Stimulated activated CD4-positive, alpha-beta T cell treated with anti-CD3 and anti-CD28 coated beads, Interleukin-1b, Interleukin-23, amount 100 ng/mL, for 48 hours (primary cell): ENCODE results near the gene HTD2.
"Not testable (repeated sequence)": the region's sequence is repeated elsewhere in the genome, so short reads cannot be mapped to it uniquely, and the experiment has no call there.

Experiments
- DNase-seq: peaks from one replicate; pipeline ENCODE4 v3.0.0-alpha.2; 2020

HTD2 gene

DNA sequence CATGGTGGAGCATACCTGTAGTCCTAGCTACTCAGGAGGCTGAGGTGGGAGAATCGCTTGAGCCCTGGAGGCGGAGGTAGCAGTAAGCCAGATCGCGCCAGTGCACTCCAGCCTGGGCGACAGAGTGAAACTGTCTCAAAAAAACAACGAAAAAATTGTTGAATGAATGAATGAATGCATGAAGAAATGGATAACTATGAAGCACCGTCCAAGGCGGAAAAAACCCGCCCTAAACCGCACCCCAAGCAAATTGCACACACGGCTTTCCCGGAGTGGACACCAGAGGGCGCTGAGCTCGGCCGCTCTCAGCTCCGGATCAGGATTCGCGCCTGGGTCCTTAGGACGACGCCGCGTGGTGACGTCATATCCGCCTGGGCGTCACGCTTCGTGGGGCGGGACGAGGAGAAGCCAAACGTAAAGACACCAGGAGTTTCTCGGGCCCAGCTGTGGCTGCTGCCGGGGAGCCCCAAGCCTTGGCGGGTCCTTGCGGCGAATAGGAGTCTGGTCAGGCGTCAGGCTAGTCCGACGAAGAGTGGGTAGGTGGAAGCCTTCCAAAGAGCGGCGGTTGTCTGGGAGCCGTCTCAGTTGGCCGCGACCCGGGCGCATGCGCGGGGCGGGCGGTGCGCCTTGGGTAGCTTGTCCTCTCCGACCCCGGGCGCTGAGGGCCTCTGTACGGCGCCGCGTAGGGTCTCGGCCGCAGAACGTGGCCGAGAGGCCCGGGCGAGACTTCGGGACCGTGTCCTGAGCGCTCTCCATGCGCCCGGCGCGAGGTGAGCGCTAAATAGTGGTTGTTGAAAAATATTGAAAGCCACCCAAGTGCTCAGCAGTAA lies at the start of gene HTD2, which contains the start of gene RPP14:
Gene HTD2, plus strand, starts transcription at position 639 of the 830 bp plus-strand sequence. CDS start 11,094 bp downstream, outside the sequence.
Gene RPP14, plus strand, starts transcription at position 364 of the 830 bp plus-strand sequence. CDS start 4,085 bp downstream, outside the sequence.
- DNase-seq, result peak; percentile 99

DNA sequence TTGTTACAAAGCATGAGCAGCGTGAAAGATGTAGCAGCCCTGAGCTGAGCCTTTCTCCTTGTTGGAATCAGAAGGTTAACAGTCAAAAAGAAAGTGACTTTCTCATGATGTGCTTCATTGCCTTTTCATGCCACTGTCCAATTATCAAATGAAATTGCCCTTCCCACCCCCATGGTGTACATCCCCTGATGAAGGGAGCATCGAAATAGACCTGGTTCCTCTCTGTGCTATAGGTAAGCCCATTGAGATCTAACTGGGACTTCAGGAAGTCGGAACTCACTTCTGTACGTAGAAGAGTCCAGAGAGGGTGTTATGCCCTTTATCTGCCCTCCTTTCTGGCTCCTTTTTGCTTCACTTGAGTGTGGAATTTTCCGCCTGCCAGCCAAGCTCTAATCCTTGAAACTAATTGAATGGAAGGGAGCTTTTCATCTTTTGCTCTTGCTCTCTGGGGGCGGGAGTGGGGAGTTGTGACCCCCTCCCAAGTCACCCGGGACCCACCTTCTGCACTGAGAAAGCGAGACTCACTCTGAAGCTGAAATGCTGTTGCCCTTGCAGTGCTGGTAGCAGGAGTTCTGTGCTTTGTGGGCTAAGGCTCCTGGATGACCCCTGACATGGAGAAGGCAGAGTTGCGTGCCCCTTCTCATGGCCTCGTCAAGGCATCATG lies 47.8 kb upstream of the HTD2 start:
- DNase-seq, result no peak

DNA sequence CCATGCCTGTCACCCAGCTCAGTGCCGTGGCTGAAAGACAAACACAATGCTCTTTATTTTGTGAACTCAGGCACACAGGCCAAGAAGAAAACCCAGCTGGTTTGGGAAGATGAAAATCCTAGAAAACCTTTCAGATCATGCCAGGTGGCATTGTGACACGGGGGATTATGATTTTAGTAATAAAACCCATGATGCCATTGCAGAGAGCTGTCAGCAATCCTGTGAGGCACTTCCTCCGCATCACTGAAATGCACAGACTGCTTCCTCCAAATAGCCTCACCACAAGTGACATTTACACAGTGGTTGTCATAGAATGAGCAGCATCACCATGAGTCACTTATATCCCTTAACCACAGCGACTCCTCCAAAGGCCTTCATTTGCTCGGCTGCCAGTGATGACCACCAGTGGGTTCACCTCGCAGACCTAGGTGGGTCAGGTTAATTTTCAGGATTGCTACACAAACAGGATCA lies 46.0 kb upstream of the HTD2 start:
- peak; percentile 22 for DNase-seq

DNA sequence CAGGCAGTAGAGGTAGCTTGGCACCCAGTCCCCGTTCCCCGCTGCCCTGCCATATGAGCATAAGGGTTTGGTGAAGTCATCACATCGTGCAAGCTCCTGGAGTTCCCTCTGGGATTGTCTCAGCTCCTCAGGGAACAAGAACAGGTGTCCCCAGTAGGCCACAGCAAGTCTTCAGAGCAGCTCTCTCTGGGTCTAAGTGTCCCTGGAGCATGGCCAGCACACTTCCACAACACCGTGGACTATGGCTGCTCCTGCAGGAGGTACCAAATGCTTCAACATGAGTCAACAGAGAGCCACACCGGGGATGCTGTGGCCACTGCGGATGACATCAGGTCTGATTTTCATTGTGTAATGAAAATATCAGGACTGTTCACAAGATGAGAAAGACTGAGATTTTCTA lies 45.6 kb upstream of the HTD2 start:
- no peak for DNase-seq

DNA sequence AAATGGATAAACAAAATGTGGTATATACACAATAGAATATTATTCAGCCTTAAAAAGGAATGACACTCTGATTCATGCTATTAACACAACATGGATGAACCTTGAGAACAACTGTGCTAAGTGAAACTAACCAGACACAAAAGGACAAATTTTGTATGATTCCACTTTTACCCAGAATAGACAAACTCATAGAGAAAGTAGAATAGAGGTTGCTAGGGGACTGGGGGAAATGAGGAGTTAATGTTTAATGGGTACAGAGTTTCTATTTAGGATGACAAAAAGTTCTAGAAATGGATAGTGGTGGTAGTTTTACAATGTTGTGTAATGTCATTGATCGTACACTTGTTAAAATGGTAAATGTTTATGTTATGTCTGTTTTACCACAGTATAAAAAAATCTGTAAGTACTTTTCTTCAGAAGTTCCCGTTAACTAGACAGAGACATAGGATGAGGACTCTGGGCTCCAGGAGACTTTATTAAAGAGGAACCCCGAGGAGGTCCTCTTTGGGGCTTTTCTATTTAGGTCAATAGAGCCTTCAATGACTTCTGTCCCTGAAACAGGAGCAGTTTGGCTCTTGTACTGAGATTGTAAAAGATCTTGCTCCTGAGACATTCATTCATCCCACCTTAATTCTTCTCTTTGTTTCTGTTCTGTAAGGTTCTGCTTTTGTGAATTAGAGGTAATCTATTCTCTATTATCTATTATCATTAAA lies 44.2 kb upstream of the HTD2 start:
- no peak for DNase-seq

DNA sequence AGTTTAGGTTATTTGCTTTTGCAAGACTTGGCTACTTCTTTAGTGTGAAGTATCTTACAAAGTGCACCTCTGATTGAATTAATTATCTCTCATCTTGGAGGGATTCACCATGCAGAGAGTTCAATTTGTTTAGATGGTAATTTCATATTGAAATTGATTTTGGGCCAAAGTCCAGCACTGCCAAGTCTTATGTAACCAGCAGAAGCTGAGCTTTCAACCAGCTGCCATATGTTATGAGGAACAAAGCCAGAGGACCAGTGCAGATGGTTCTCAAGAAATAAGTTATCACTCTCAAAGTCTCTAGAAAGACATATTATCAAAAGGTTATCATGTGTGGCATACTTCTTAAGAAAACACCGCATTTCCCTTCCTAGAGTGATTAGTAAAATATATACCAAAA lies 39.7 kb upstream of the HTD2 start:
- no peak for DNase-seq

DNA sequence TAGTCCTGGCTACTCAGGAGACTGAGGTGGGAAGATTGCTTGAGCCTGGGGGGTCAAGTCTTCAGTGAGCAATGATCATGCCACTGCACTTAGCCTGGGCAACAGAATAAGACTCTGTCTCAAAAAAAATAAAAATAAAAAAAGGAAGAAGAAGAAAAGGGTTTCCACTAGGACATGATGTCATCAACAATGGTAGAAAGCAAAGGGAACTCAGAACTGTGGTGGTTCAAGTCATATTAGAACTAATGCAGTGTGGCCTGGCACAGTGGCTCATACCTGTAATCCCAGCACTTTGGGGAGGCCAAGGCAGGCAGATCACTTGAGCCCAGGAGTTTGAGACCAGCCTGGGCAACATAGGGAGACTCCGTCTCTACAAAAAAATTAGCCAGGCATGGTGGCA lies 38.8 kb upstream of the HTD2 start:
- DNase-seq, result not testable (repeated sequence)

DNA sequence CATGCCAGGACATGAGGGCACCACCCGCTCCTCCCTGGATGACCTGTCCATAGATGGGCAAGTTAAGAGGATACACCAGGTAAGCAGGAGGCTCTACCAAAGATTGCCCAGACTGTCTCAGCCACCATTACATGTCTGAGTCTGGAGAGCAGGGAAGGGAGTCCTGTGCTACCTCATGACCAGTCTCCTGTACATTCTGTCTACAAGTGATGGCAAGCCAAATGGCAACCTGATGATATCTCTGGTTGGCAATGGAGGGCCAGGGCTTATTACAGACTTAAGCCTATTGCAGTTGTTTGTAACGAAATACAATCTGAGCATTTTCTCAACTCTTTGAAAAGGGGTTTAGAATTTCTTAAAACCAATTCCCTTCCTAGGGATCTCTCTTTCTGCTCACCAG lies 37.0 kb upstream of the HTD2 start:
- DNase-seq, result no peak

DNA sequence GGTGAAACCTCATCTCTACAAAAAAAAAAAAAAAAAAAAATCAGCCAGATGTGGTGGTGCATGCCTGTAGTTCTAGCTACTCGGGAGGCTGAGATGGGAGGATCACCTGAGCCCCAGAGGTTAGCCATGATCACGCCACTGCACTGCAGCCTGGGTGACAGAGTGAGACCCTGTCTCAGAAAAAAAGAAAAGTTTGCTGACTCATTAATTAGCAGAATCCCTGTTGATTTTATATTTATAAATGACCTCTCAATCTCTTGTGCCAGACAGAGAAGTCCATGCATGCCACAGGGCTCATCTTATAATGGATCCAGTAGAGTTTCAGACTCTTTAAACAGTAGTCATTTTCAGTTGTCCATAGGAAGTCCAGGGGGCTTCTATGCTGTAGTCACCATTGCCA lies 35.8 kb upstream of the HTD2 start:
- DNase-seq, result no peak

DNA sequence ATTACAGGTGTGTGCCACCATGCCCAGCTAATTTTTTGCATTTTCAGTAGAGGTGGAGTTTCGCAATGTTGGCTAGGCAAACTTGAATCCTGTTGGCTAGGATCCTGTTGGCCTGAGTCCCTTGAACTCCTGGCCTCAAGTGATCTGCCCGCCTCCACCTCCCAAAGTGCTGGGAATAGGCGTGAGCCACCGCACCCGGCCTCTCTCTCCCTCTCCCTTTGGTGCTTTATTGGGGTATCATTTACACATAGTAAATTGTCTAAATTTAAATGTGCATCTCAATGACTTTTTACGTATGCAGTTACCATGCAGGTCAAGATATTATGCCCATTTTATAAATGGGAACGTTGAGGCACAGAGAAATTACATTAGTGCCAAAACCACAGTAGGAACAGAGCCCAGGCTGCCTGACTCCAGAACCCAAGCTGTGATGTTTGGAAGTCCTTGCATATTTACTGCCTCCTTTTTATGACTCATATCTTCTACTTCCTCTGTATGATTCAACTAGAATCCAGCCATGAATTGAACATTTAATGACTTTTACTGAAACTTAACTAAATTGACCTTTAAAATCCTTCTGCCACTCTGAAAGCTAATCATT lies 34.3 kb upstream of the HTD2 start:
- no peak for DNase-seq

DNA sequence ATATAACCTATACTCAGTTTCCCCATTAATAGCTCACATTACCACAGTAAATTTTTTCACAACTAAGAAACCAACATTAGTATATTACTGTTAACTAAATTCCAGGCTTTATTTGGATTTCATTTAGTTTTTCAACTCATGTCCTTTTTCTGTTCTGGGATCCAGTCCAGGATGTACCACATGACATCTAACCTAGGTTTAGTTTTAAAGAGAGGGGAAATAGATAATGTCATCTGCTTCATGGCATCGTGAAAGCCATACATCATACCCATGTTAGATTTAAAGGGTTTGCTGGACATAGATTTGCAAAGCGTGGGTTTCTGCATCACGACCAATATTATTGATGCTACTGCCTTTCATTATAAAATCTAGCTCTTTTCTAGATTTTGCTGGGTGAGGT lies 33.4 kb upstream of the HTD2 start:
- DNase-seq, result no peak

DNA sequence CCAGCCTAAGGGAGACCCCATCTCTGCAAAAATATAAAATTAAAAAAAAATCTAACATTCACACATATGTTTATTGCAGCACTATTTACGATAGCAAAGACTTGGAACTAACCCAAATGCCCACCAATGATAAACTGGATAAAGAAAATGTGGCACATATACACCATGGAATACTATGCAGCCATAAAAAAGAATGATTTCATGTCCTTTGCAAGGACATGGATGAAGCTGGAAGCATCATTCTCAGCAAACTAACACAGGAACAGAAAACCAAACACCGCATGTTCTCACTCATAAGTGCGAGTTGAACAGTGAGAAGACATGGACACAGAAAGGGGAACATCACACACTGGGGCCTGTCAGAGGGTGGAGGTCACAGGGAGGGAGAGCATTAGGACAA lies 33.0 kb upstream of the HTD2 start:
- not testable (repeated sequence) for DNase-seq

DNA sequence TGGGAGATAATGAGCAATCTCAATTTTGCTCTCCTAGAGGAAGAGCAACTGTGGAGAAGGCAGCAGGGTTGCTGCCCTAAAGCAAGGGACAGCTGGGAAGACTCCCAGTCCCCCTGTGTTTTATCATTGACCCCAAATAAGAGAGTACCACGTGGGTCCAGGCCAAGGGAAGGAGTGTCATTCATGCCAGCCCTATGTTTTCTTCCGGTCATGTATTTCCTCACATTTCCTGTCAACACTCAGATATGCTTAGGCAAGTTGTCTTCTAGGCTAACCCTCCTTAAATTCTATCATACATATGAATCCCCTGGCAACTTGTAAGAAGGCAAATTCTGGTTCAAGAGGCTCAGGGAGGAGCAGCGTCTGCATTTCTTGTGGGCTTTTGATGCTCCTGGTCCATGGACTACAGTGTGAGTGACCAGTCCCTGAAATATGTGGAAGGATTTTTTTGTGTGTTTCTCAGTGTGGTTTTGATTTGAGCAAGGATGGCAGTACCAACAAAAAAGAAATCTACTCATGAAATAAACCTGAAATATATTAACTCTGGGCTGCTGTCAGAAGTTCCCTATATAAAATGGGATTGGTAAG lies 32.2 kb upstream of the HTD2 start:
- no peak for DNase-seq

DNA sequence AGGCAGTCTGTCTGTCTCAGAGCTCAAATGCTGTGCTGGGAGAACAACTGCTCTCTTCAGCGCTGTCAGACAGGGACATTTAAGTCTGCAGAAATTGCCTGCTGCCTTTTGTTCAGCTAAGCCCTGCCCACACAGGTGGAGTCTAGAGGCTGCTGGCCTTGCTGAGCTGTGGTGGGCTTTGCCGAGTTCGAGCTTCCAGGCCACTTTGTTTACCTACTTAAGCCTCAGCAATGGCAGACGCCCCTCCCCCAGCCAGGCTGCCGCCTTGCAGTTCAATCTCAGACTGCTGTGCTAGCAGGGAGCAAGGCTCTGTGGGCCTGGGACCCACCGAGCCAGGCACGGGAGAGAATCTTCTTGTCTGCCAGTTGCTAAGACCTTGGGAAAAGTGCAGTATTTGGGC lies 25.3 kb upstream of the HTD2 start:
- DNase-seq, result no peak

DNA sequence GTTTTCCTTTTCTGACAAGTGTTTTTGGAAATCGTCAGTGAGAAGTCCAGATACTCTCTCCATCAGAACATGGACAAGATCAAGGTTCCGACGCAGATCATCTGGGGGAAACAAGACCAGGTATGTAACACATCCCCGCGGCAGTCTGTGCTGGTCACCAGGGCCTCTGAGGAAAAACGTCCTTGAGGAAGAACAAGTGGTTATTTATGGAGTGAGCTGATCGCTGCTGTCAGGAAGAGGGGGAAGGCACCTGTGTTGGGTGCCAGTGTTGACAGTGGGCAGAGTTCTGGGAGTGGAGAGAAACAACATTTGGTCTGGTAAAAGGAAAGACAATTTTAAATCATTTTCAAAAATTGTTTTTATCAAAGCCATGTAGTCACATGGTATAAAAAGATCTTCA lies 21.0 kb upstream of the HTD2 start:
- DNase-seq, result no peak

DNA sequence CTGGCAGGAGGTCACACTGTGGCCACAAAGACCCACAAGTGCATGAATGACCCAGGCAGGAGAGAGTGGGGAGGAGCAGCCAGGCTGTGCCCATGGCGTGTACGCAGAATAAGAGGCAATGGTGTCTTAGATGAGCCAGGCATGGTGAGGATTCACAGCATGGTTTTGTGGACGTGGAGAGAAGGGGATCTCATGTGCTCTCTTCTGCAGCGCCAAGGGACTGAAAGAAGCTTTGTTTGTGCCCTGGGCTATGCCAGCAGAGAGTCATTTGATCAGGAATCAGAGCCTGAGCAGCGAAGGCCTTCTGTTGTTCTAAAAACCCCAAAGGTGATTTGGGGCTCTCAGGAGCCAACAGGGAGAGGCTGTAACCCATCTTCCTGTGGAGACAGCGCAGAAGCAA lies 19.0 kb upstream of the HTD2 start:
- DNase-seq, result no peak

DNA sequence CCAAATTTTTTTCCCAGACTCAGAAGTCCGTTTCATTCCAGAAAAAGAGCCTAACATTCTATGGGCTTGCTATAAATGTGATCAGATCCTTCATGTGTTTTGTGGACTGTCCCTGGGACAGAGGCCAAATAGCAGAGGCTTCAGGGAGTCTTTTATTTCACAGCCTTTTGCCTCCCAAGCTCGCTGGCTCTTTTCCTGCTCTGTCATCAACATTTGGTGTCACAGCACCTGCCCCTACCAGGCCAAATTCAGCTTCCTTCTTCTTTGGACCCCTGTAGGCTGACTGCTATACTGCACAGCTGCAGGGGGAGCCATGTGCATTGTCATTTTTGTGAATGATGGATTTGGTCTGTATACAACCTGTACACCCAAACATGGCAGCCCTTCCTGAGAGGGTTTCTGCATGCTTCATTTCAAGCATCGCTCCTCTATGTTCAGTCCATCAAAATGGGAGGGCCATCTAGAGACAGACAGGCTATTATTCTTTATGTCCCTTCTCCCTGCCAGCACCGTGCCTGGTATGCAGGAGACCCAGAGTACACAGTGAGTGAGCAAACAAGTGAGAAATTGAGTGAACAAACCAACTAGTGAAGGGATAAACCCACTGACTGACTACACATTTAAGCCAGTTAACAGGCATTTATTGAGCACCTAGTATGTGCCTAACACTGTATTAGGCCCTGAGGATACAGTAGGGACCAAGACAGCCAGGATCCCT lies 18.1 kb upstream of the HTD2 start:
- no peak for DNase-seq

DNA sequence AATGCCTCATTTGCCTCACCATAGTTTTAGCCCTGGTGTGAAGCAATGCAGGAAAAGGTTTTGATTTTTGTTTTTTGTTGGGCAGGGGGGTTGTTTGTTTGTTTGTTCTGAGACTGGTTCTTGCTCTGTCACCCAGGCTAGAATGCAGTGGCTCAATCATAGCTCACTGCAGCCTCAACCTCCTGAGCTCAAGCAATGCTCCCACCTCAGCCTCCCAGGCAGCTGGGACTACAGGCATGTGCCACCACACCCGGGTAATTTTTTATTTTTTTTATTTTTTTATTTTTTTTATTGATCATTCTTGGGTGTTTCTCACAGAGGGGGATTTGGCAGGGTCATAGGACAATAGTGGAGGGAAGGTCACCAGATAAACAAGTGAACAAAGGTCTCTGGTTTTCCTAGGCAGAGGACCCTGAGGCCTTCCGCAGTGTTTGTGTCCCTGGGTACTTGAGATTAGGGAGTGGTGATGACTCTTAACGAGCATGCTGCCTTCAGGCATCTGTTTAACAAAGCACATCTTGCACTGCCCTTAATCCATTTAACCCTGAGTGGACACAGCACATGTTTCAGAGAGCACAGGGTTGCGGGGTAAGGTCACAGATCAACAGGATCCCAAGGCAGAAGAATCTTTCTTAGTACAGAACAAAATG lies 17.2 kb upstream of the HTD2 start:
- not testable (repeated sequence) for DNase-seq

DNA sequence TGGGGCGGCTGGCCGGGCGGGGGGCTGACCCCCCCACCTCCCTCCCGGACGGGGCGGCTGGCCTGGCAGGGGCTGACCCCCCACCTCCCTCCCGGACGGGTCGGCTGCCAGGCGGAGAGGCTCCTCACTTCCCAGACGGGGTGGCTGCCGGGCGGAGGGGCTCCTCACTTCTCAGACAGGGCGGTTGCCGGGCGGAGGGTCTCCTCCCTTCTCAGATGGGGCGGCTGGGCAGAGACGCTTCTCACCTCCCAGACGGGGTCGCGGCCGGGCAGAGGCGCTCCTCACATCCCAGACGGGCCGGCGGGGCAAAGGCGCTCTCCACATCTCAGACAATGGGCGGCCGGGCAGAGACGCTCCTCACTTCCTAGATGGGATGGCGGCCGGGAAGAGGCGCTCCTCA lies 15.9 kb upstream of the HTD2 start:
- DNase-seq, result not testable (repeated sequence)

DNA sequence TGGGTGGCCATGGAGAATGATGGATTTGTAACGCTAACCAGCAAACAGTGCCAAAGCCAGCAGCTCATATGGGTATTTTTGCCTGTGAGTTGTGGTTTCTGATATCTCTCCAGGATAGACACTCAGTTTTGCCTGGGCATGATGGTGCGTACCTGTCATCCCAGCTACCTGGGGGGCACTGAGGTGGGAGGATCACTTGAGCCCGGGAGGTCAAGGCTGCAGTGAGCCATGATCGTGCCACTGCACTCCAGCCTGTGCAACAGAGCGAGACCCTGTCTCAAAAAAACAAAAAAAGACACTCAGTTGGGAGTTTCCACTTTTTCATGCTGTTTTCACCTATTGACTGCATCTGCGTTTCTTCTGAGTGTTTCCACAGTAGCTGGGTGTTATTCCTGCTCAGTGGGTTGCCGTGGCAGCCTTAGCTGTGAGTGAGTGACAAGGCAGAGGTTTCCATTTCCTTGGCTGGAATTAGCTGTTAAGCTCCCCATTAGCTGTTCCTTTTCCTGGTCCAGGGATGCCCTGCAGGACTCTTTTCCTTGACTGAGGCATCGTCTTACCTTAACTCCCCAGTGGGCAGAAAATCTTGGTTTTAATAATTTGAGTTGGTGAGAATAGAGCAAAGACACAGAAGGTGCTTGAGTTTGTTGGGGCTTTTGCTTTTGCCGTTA lies 14.5 kb upstream of the HTD2 start:
- no peak for DNase-seq

DNA sequence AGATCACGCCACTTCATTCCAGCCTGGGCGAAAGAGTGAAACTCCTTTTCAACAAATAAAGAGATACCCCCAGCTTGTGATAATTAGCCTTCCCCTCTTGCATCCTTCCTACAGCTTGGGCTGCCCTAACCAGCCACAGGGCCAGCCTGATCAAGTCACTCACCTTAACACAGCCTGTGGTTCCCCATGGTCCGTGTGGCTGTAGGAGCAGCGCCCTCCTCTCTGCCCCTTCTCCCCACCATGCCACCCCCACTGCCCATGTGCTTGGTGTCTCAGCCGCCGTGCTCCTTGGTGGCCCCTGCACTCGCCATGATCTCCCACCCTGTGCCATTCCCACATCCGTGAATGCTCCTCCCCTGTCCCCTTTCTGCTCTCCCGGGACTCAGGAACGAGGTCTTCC lies 13.5 kb upstream of the HTD2 start:
- no peak for DNase-seq
